Fibroblast of lung (primary cell): ENCODE data around the gene OSBP2. TPM values are rescaled to one million over a fixed set of nuclear protein-coding genes. Genes with fewer than 3 reads are reported as not detected.

Experiments used
- DNase-seq, 2 donors: peaks; one replicate each; pipeline versions ENCODE4 v3.0.0 to v3.0.0-alpha.2; 2010; ENCODE audit warnings: low read depth in 2 of 2
- H2AFZ ChIP-seq: 2 replicates; pipeline ENCODE4 v1.5.1; 2012; ENCODE audit warnings: low read length, control low read depth, inconsistent platforms
- H3K27ac ChIP-seq: 2 replicates; pipeline ENCODE4 v1.5.1; 2011; ENCODE audit warnings: low read length, control low read depth; ENCODE audit not compliant: insufficient read depth
- H3K27me3 ChIP-seq: 2 replicates; pipeline ENCODE4 v1.5.1; 2011; ENCODE audit warnings: mild to moderate bottlenecking, low read length; ENCODE audit not compliant: control insufficient read depth, insufficient read depth
- H3K36me3 ChIP-seq: 2 replicates; pipeline ENCODE4 v1.5.1; 2011; ENCODE audit warnings: low read length; ENCODE audit not compliant: control insufficient read depth, insufficient read depth
- H3K4me1 ChIP-seq: 2 replicates; pipeline ENCODE4 v1.5.1; 2011; ENCODE audit warnings: low read length; ENCODE audit not compliant: control insufficient read depth, insufficient read depth; ENCODE audit errors: extremely low read depth
- H3K4me2 ChIP-seq: 2 replicates; pipeline ENCODE4 v1.5.1; 2011; ENCODE audit warnings: low read length, control low read depth; ENCODE audit not compliant: insufficient read depth; ENCODE audit errors: extremely low read depth
- H3K4me3 ChIP-seq, 4 experiments: fragments of 200-600 bp in 1 of 4; sonication (generic) in 1 of 4; replicated peaks in 1 of 4; 2 replicates each; pipeline ENCODE4 v1.5.1; 2011 to 2016; ENCODE audit warnings: low read length in 4 of 4, low read depth in 3 of 4, mild to moderate bottlenecking in 3 of 4, control low read depth in 2 of 4, inconsistent platforms in 1 of 4, mixed read lengths in 1 of 4; ENCODE audit not compliant: insufficient read depth in 1 of 4; ENCODE audit errors: control extremely low read depth in 1 of 4
- H3K79me2 ChIP-seq: 2 replicates; pipeline ENCODE4 v1.5.1; 2012; ENCODE audit warnings: mild to moderate bottlenecking, low read length, inconsistent platforms; ENCODE audit not compliant: control insufficient read depth, insufficient read depth
- H3K9ac ChIP-seq: 2 replicates; pipeline ENCODE4 v1.5.1; 2011; ENCODE audit warnings: mild to moderate bottlenecking, low read length, control low read depth; ENCODE audit not compliant: insufficient read depth
- H3K9me3 ChIP-seq: 2 replicates; pipeline ENCODE4 v1.5.1; 2012; ENCODE audit warnings: low read depth, low read length; ENCODE audit not compliant: control insufficient read depth, insufficient read depth
- H4K20me1 ChIP-seq: 2 replicates; pipeline ENCODE4 v1.5.1; 2011; ENCODE audit warnings: low read length; ENCODE audit not compliant: control insufficient read depth, insufficient read depth; ENCODE audit errors: extremely low read depth
- CTCF ChIP-seq, 2 donors: IDR thresholded peaks in 1 of 2; conservative IDR thresholded peaks in 1 of 2; 1 replicate in 1 of 2; 2 replicates in 1 of 2; pipeline ENCODE4 v1.5.1; 2011 to 2012; ENCODE audit warnings: low read length in 2 of 2, control low read depth in 1 of 2, inconsistent platforms in 1 of 2, low read depth in 1 of 2, mild to moderate bottlenecking in 1 of 2
- EZH2 ChIP-seq: IDR thresholded peaks from 2 replicates; pipeline ENCODE4 v1.5.1; 2012; ENCODE audit warnings: low read length, control low read depth, mild to moderate bottlenecking; ENCODE audit errors: missing control alignments
- polyA plus RNA-seq, 2 donors: library from polyadenylated mRNA; depleted of rRNA in 1 of 2; stranded (reverse) in 1 of 2; unstranded in 1 of 2; fragments of >200 nt; gene quantifications; 2 replicates each; pipeline ENCODE4 v1.2.1, GENCODE V29; 2011 to 2012; ENCODE audit warnings: missing spikeins in 1 of 2
- total RNA-seq: library from RNA; depleted of rRNA; stranded (reverse); fragments of >200 nt; gene quantifications from 2 replicates; pipeline ENCODE4 v1.2.1, GENCODE V29; 2014

The OSBP2 gene
- total and polyA plus RNA-seq, 2 donors (not counting 1 experiment from before 2014, with no cell fraction given): 0.40 to 3.8 TPM

GRCh38 chr22:30871391-30872284 lies 177.0 kb downstream of the OSBP2 start:
- no peak overlapping the region for H3K4me2 ChIP-seq
- no peak for DNase-seq
- H2AFZ ChIP-seq: no peak overlapping the region
- H3K4me3 ChIP-seq: no peak overlapping the region
- H3K9ac ChIP-seq: no peak overlapping the region
- no peaks in the 10 kb centered on the region for H4K20me1 ChIP-seq
- H3K36me3 ChIP-seq: no peaks in the 10 kb centered on the region
- no peaks in the 10 kb centered on the region for H3K4me1 ChIP-seq
- no peak for TF ChIP-seq EZH2
- TF ChIP-seq CTCF (conservative IDR thresholded peaks at IDR 0.05 in 1 of 2, IDR thresholded peaks at IDR 0.05 in 1 of 2; ENCODE audit: low read depth in 1 of 2, low read length in 2 of 2): no peak
- H3K27me3 ChIP-seq: no peaks in the 10 kb centered on the region
- no peaks in the 10 kb centered on the region for H3K79me2 ChIP-seq
- H3K9me3 ChIP-seq: no peaks in the 10 kb centered on the region
- H3K27ac ChIP-seq: no peak overlapping the region

GRCh38 chr22:30872285-30873041 lies 177.8 kb downstream of the OSBP2 start:
- DNase-seq: no peak
- Histone ChIP-seq H3K4me1 (no peaks in the 10 kb centered on the region), H3K4me3 (no peak overlapping the region), H3K27ac (no peak overlapping the region), H3K9ac (no peak overlapping the region), H3K27me3 (no peaks in the 10 kb centered on the region), H3K79me2 (no peaks in the 10 kb centered on the region), H3K4me2 (no peak overlapping the region), H3K9me3 (no peaks in the 10 kb centered on the region), H3K36me3 (no peaks in the 10 kb centered on the region), H2AFZ (no peak overlapping the region), H4K20me1 (no peaks in the 10 kb centered on the region)
- TF ChIP-seq CTCF (conservative IDR thresholded peaks at IDR 0.05 in 1 of 2, IDR thresholded peaks at IDR 0.05 in 1 of 2; ENCODE audit: low read depth in 1 of 2, low read length in 2 of 2) (no peak), EZH2 (no peak)

GRCh38 chr22:30873086-30873650 lies 178.5 kb downstream of the OSBP2 start:
- H3K27me3 ChIP-seq: no peaks in the 10 kb centered on the region
- H4K20me1 ChIP-seq: no peaks in the 10 kb centered on the region
- no peak overlapping the region for H2AFZ ChIP-seq
- H3K4me1 ChIP-seq: no peaks in the 10 kb centered on the region
- no peak for DNase-seq
- H3K79me2 ChIP-seq: no peaks in the 10 kb centered on the region
- no peaks in the 10 kb centered on the region for H3K9me3 ChIP-seq
- H3K36me3 ChIP-seq: no peaks in the 10 kb centered on the region
- no peak overlapping the region for H3K27ac ChIP-seq
- H3K4me3 ChIP-seq: no peak overlapping the region
- no peak for TF ChIP-seq EZH2
- no peak for TF ChIP-seq CTCF (conservative IDR thresholded peaks at IDR 0.05 in 1 of 2, IDR thresholded peaks at IDR 0.05 in 1 of 2; ENCODE audit: low read depth in 1 of 2, low read length in 2 of 2)
- H3K4me2 ChIP-seq: no peak overlapping the region
- no peak overlapping the region for H3K9ac ChIP-seq
